ENCODE measurements around the gene ZXDC.

Gene ZXDC

GRCh38 chr3:126512916-126513650 is 37.4 kb upstream of the ZXDC start:
- no peak for DNase-seq

- DNase-seq: no peak
These were observed 36.3 kb upstream of the ZXDC start for GRCh38 chr3:126512026-126512425.

GRCh38 chr3:126511291-126511690 is 35.6 kb upstream of the ZXDC start:
- no peak for DNase-seq

GRCh38 chr3:126510308-126510910 is 34.7 kb upstream of the ZXDC start:
- no peak for DNase-seq

GRCh38 chr3:126509597-126510307 is 34.1 kb upstream of the ZXDC start:
- no peak for DNase-seq

- no peak for DNase-seq
These were observed 32.9 kb upstream of the ZXDC start for GRCh38 chr3:126508564-126508964.

GRCh38 chr3:126507886-126508285 is 32.2 kb upstream of the ZXDC start:
- no peak for DNase-seq

- no peak for DNase-seq
These were observed 28.0 kb upstream of the ZXDC start for GRCh38 chr3:126503701-126504100.

DNA sequence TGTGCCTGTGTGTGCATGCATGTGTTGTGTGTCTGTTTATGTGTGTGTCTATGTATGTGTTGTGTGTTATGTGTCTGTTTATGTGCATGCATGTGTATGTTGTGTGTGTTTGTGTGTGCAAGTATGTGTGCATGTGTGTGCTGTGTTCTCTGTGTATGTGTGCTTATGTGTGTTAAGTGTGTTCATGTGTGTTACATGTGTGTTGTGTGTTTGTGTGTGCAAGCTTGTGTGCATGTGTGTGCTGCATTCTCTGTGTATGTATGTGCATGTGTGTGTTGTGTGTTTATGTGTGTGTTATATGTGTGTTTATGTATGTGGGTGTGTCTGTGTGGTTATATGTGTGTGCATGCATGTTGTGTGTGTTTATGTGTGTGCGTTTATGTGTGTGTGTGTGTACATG is 27.0 kb upstream of the ZXDC start:
- no peak for DNase-seq

GRCh38 chr3:126501736-126502135 is 26.0 kb upstream of the ZXDC start:
- no peak for DNase-seq

DNA sequence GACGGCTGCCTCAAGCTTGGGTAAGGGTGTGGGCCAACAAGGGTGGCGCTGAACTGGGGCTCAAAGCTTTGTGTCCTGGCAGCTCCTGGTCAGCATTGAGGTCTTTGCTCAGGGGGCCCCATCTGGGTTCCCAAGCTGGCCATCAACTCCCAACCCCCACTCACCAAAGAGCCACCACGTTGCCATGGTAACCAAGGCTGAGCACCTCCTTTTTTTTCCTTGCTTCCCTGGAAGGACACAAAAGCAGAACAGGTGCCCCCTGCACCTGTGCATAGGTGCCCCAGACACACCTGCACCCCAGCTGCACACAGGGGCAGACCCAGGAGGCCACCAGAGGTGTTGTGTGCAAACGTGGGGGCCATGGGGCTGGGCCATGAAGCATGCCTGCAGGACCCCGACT is 25.4 kb upstream of the ZXDC start:
- no peak for DNase-seq

DNA sequence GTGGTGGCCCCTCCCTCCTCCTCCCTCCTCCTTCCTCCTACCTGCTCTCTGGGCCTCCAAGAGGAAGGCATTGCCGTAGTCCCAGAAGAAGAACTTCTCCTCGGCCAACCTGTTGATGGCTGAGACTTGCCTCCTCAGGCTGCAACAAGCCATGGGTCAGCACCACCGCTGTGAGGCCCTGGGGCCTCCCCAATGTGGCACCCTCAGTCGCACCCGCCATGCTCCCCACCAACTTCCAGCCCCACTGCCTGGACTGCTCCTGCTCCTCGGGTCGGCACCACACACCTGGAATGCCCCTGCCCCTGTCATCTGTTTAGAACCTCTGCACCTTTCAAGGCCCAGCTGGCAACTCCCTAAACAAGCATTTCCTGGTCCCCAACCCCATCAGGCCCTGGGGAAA is 24.3 kb upstream of the ZXDC start:
- no peak for DNase-seq

DNA sequence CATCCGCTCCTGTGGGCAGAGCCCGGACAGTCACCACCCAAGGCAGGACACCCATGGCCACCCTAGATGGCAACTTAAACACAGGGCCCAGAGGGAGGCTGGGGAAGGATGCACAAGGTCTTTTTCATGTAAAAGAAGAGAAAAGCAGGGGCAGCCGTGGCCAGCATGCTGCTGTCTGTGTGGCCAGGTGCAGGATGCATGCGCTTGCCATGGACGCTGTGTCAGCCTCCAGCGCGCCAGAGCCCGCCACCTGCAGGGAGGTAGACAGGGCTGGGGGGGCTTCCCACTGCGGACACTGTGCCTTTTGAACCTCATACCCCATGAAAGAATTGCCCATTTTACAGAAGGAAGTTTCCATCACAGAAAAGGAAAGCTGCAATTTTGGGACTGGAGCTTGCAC is 23.7 kb upstream of the ZXDC start:
- no peak for DNase-seq

- no peak for DNase-seq
These were observed 23.2 kb upstream of the ZXDC start for GRCh38 chr3:126498929-126499328.

GRCh38 chr3:126498461-126498860 is 22.8 kb upstream of the ZXDC start:
- DNase-seq: no peak

DNA sequence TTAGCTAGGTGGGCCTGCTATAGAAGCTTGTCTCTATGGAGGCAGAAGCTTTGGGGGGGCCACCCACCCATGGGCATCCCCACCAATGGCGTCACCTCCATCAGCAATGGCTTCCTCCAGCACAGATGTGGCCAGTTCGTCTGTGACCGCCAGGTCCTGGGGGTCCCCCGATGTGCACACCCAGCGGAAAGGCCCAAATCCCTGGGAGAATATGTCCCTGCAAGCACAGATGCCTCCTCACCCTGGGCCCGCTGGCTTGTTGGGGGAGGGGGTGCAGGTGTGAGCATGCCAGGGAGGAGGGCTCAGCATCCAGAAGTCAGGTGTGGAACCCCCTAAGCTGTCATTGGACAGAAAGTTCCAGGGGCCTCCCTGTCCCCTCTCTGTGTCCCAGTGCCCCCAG is 22.3 kb upstream of the ZXDC start:
- DNase-seq: no peak

GRCh38 chr3:126496894-126497850 is 21.5 kb upstream of the ZXDC start:
- no peak for DNase-seq

GRCh38 chr3:126495786-126496185 is 20.1 kb upstream of the ZXDC start:
- DNase-seq: no peak

DNA sequence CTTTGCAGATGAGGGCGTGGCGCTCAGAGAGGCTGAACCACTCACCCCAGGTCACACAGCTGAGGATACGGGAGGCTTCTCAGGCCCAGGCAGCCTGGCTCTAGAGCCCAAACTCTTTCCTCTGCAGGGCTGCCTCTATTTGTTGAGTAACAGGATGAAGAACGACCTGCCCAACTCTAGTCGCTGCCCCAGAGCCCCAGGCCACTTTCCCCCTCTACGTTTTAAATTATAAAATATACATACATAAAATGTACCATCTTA is 19.2 kb upstream of the ZXDC start:
- DNase-seq: no peak

- DNase-seq: no peak
These were observed 18.7 kb upstream of the ZXDC start for GRCh38 chr3:126494204-126494969.

DNA sequence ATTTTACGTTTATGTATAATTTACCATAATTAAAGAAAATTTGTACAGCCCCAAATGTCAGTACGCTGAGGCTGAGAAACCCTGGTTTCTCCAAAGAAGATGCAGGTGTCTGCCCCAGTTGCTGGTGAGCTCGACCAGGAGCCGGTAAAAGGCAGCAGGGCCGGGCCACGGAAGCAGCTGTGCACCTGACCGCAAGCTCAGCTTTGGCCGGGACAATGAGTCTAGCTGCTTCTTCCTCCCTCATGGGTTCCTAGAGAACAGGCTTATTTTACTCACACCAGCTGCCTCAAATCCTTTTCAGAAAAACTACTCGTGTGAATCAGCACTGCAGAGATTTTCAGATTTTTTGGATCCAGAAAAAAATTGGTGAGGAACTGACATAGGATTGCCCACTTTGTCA is 18.0 kb upstream of the ZXDC start:
- no peak for DNase-seq

- DNase-seq: no peak
These were observed 17.4 kb upstream of the ZXDC start for GRCh38 chr3:126493051-126493450.

Measured in right kidney (tissue), 1 donor.